ENCODE results near the gene C5AR1.

GRCh38 chr19:47356900-47357299, 47.2 kb downstream of the C5AR1 start:
- no peak for TF ChIP-seq POLR2A (IDR thresholded peaks at IDR 0.05; ENCODE audit: low read depth, low read length)
- no peak for TF ChIP-seq PAX5 (IDR thresholded peaks at IDR 0.05; ENCODE audit: insufficient read depth, low read length, severe bottlenecking)
- no peak for TF ChIP-seq SPI1 (IDR thresholded peaks at IDR 0.05; ENCODE audit: low read depth, low read length)
- TF ChIP-seq POLR2AphosphoS5 (IDR thresholded peaks at IDR 0.05; ENCODE audit: low read depth, low read length), result no peak
- no peak for TF ChIP-seq POU2F2 (IDR thresholded peaks at IDR 0.05; ENCODE audit: low read depth, low read length)
